ENCODE results near the gene DDX1. TPM values are rescaled to one million over a fixed set of nuclear protein-coding genes. Genes with fewer than 3 reads are reported as not detected.

Gene DDX1
- total RNA-seq, 1 experiment from 2014 or later = 115 TPM

GRCh38 chr2:15561574-15562344, 29.9 kb upstream of the DDX1 start:
- DNase-seq (ENCODE audit: low spot score) = no peak
- Mint-ChIP-seq H3K4me1 (peaks cover 19% of the 10 kb centered on the region), H3K36me3 (no peaks in the 10 kb centered on the region), H3K27ac (peak overlapping the region; percentile 81), H3K4me3 (peak overlapping the region; percentile 99), H3K9me3 (no peaks in the 10 kb centered on the region), H3K27me3 (ENCODE audit: low read depth) (peaks cover 6% of the 10 kb centered on the region)
- ChIA-PET POLR2A (no interaction called here), CTCF (interaction anchor here (0.6 to 2.0 kb wide), 8 partner anchors 11 to 1068 kb away, joined by 3 to 24 read pairs (median 4); no protein-coding TSS in a partner anchor)
- no peak for TF ChIP-seq MAX (CRISPR knock-in tag; IDR thresholded peaks at IDR 0.05)
- no peak for TF ChIP-seq ATF1 (CRISPR knock-in tag; IDR thresholded peaks at IDR 0.05)
- TF ChIP-seq RORB (CRISPR knock-in tag; IDR thresholded peaks at IDR 0.05) = no peak
- no peak for TF ChIP-seq HMGXB4 (CRISPR knock-in tag; IDR thresholded peaks at IDR 0.05)
- TF ChIP-seq E2F5 (CRISPR knock-in tag; IDR thresholded peaks at IDR 0.05) = no peak
- TF ChIP-seq E2F1 (CRISPR knock-in tag; IDR thresholded peaks at IDR 0.05) = no peak
- no peak for TF ChIP-seq GTF2I (CRISPR knock-in tag; conservative IDR thresholded peaks at IDR 0.05)
- no peak for TF ChIP-seq JUN (CRISPR knock-in tag; IDR thresholded peaks at IDR 0.05)
- no peak for TF ChIP-seq ZNF232 (CRISPR knock-in tag; IDR thresholded peaks at IDR 0.05)
- no peak for TF ChIP-seq ZBTB43 (CRISPR knock-in tag; IDR thresholded peaks at IDR 0.05)
- TF ChIP-seq TCF7 (CRISPR knock-in tag; IDR thresholded peaks at IDR 0.05; ENCODE audit: low read depth) = no peak
- TF ChIP-seq TEAD1 (CRISPR knock-in tag; IDR thresholded peaks at IDR 0.05) = no peak
- TF ChIP-seq CREB1 (CRISPR knock-in tag; IDR thresholded peaks at IDR 0.05) = no peak
- TF ChIP-seq MYBL2 (CRISPR knock-in tag; IDR thresholded peaks at IDR 0.05) = no peak
- peak; percentile 3; the same call in 1 of the 2 replicates for ATAC-seq

- ATAC-seq = no peak
- ChIA-PET CTCF (interaction anchor here (1.7 to 2.0 kb wide), 2 partner anchors 15 kb away, joined by 12 to 24 read pairs; no protein-coding TSS in a partner anchor), POLR2A (no interaction called here)
- no peaks in the 10 kb centered on the region for H3K36me3 Mint-ChIP-seq
- peak overlapping the region; percentile 99 for H3K4me3 Mint-ChIP-seq
- DNase-seq (ENCODE audit: low spot score) = no peak
- H3K4me1 Mint-ChIP-seq = peaks cover 19% of the 10 kb centered on the region
- H3K9me3 Mint-ChIP-seq = no peaks in the 10 kb centered on the region
- peaks cover 6% of the 10 kb centered on the region for H3K27me3 Mint-ChIP-seq (ENCODE audit: low read depth)
- H3K27ac Mint-ChIP-seq = no peak overlapping the region
- TF ChIP-seq CTCF (IDR thresholded peaks at IDR 0.05) = no peak
- TF ChIP-seq ETV6 (CRISPR knock-in tag; IDR thresholded peaks at IDR 0.05) = no peak
- TF ChIP-seq FOXP4 (CRISPR knock-in tag; IDR thresholded peaks at IDR 0.05) = no peak
- TF ChIP-seq NR2C2 (CRISPR knock-in tag; IDR thresholded peaks at IDR 0.05) = no peak
- no peak for TF ChIP-seq ZNF396 (CRISPR knock-in tag; IDR thresholded peaks at IDR 0.05; ENCODE audit: borderline replicate concordance)
- no peak for TF ChIP-seq NFATC4 (CRISPR knock-in tag; IDR thresholded peaks at IDR 0.05)
- no peak for TF ChIP-seq ZNF423 (CRISPR knock-in tag; IDR thresholded peaks at IDR 0.05)
- TF ChIP-seq STAT6 (CRISPR knock-in tag; conservative IDR thresholded peaks at IDR 0.05; ENCODE audit: low read depth) = no peak
- TF ChIP-seq RORB (CRISPR knock-in tag; IDR thresholded peaks at IDR 0.05) = no peak
These were observed 29.2 kb upstream of the DDX1 start for GRCh38 chr2:15562354-15563031.

Data from WTC11 (cell line).